GM10266 (cell line): ENCODE measurements around the gene KRT2.

Experiments
- DNase-seq: peaks from one replicate; pipeline ENCODE4 v3.0.0; 2012; ENCODE audit errors: extremely low spot score
- TF ChIP-seq, protein P1 (sequence below): IDR thresholded peaks from 2 replicates; pipeline ENCODE4 v1.5.1; 2012; ENCODE audit warnings: mild to moderate bottlenecking, low read depth; ENCODE audit not compliant: control insufficient read depth, insufficient read depth; ENCODE audit errors: missing control alignments

KRT2 gene

DNA sequence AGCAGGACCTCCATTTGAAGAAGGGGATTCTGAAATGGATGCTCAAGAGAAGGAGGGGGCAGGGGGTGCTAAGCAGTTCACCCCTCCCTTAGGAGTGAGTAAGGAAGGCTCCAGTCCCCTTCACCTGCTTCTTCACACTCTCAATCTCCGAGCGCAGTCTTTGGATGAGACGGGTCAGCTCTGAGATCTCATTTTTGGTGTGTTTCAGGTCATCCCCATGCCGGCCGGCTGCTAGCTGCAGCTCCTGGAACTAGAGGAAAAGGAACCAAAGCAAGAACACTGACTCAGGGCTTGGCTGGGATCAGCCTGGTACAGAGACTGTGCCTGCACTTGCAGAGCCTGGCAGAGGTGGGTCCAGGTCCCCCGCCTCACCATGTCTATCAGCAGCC, 40.9 kb downstream of the KRT2 start:
- TF ChIP-seq, protein P1, sequence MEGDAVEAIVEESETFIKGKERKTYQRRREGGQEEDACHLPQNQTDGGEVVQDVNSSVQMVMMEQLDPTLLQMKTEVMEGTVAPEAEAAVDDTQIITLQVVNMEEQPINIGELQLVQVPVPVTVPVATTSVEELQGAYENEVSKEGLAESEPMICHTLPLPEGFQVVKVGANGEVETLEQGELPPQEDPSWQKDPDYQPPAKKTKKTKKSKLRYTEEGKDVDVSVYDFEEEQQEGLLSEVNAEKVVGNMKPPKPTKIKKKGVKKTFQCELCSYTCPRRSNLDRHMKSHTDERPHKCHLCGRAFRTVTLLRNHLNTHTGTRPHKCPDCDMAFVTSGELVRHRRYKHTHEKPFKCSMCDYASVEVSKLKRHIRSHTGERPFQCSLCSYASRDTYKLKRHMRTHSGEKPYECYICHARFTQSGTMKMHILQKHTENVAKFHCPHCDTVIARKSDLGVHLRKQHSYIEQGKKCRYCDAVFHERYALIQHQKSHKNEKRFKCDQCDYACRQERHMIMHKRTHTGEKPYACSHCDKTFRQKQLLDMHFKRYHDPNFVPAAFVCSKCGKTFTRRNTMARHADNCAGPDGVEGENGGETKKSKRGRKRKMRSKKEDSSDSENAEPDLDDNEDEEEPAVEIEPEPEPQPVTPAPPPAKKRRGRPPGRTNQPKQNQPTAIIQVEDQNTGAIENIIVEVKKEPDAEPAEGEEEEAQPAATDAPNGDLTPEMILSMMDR: no peak
- DNase-seq: no peak

DNA sequence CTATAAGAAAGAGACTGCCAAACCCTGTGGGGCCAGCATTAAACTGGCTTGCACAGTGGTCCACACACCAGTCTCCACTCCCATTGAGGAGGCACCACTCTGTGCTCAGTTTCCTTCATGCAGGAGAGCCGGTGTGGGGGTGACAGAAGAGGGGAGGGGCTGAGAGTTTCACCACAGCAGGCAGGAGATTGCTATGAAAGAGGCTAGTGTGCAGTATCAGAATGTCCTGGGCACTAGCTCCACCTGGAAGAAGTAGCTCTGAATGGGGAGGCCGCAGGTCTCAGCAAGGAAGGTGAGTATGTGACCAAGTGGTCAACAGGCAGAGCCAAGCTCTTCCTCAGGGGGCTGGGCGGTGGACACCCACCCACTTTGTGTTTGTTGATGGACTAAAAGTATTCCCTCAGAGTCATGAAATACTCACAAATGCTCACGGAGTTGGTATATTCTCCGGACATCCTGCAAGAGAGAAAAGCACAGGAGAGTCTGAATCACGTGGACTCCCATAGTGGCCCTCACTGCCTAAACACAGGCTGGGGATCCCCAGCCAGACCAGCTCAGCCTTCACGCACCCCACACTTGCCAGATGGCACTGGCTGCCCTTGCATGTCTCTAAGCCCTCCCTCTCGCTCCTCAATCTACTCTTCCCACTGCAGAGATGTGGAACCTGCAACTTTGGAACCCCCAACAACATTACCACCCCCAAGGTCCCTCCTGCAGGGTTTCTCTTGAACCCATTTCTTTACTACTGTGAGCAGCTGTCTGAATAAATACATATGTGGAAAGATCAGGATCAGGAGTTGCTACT, 43.0 kb downstream of the KRT2 start:
- no peak for DNase-seq
- TF ChIP-seq, protein P1: no peak

DNA sequence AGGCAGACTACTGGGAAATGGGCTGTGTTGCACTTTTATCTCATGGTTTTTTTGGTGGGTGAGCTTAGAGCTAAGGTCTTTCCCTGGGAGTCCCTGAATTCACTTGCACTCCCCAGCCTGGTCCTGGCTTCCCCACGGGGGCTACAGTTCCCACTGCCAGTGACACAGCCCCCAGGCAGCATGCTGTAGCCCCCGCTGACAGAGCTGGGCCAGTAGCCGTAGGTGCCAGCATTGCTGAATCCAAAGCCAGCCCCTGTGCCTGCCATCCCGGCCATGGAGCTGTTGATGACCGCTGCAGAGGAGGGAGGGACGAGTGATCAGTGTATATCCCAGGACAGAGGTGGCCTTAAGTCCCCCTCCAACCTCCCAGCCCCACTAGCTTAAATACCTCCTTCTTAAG, 43.9 kb downstream of the KRT2 start:
- TF ChIP-seq, protein P1: no peak

DNA sequence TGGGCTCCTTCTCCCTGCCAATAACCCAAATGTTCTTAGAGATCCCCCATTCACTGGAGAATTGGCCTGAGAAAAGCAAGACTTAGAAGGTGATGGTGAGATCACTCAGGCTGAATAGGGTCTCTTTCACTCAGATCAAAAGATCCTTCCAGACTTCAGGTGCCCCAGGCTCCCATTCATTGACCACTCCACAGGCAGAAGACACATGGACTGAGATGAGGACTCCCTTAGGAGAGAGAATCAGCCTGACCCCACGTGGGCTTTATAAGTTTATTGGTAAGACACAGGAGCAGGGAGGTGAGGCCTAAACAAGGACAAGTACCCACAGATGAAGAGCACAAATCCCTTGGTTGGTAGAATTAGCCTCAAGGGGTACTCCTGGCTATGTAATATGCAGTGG, 44.7 kb downstream of the KRT2 start:
- TF ChIP-seq, protein P1: no peak

More for the DNA sequence above, 43.9 kb downstream of the KRT2 start:
- DNase-seq: no peak

DNA sequence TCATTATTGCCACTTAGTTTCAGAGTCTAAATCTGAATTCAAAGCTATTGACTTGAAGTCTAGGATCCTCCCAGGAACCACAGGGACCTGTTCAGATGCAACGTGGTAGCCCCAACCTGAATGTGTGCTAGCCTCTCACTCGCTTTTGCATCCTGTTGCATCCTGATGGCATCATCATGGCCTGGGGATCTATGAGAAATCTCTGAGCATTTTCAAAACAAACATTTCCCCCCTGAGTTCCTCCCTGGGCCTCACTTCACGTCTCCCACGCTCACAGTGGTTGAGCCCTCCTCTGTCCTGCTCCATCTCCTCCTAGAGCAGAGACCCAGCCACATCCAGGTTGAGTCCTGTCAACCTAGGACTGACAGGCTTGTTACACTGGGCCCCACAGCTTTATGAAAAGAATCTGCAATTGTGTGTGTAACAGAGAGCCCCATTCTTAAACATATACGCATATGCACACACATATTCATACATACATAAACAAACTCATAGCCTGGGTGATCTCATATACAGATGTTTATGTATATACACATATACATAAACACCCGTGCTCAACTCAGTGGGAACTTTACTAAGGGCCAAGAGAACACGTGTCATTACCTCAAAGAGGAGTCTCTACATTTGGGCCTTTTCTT, 45.3 kb downstream of the KRT2 start:
- no peak for DNase-seq

More for the DNA sequence above, 44.7 kb downstream of the KRT2 start:
- DNase-seq: no peak

DNA sequence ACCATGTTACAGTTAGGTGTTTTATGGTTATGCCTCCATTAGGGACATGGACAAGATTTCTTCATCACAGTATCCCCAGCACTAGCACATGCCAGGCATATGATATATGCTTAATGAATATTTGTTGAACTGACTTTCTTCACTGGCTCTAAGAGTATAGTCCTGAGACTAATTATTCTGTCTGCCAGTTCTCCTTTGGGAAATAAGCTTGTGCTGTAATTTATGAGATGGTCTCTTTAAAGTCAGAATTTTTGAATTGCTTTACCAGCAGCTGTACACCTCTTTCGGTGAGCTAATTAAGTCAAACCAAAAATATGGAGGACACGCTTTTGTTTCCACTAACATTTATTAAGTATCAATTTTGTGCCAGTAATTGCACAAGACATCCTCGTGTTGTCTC, 45.9 kb downstream of the KRT2 start:
- DNase-seq: no peak
- TF ChIP-seq, protein P1: no peak

More for the DNA sequence above, 45.3 kb downstream of the KRT2 start:
- TF ChIP-seq, protein P1: no peak

DNA sequence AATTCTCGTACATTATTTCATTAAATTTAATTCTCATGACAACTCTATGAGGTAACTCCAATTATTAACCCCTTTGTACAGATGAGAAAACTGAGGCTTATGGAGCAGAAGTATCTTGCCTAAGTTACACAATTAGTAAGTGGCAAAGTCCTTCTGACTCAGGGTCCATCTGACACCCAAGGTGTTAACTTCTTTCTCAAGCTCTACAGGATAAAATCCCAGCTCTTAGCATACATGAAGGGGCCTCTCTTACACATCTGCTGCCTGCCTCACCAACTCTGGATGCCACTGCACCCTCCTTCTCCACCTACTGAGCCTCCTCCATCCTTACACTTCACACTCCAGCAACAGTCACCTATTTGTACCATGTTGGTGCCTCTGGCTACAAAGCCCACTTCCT, 46.5 kb downstream of the KRT2 start:
- DNase-seq: no peak
- TF ChIP-seq, protein P1: no peak
